ENCODE data around the gene HHLA2.

GRCh38 chr3:108352176-108352575 lies 55.8 kb downstream of the HHLA2 start:
- TF ChIP-seq, protein P1, sequence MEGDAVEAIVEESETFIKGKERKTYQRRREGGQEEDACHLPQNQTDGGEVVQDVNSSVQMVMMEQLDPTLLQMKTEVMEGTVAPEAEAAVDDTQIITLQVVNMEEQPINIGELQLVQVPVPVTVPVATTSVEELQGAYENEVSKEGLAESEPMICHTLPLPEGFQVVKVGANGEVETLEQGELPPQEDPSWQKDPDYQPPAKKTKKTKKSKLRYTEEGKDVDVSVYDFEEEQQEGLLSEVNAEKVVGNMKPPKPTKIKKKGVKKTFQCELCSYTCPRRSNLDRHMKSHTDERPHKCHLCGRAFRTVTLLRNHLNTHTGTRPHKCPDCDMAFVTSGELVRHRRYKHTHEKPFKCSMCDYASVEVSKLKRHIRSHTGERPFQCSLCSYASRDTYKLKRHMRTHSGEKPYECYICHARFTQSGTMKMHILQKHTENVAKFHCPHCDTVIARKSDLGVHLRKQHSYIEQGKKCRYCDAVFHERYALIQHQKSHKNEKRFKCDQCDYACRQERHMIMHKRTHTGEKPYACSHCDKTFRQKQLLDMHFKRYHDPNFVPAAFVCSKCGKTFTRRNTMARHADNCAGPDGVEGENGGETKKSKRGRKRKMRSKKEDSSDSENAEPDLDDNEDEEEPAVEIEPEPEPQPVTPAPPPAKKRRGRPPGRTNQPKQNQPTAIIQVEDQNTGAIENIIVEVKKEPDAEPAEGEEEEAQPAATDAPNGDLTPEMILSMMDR (IDR thresholded peaks at IDR 0.05; ENCODE audit: low read length): no peak
- no peak for TF ChIP-seq EZH2 (IDR thresholded peaks at IDR 0.05; ENCODE audit: borderline replicate concordance, low read length)
